DND-41 (cell line): ENCODE data around the gene ELMO2.

Experiments used
- ATAC-seq: fragments of 200-7000 bp; cut with Tn5 transposase; 3 replicates; pipeline ENCODE4 v1.9.1; 2021; ENCODE audit warnings: low read depth; ENCODE audit not compliant: insufficient read depth
- DNase-seq: peaks from one replicate; pipeline ENCODE4 v3.0.0-alpha.2; 2020
- H2AFZ ChIP-seq: 2 replicates; pipeline ENCODE4 v1.6.0; 2012; ENCODE audit warnings: low read depth, low read length
- H3K27ac ChIP-seq: 2 replicates; pipeline ENCODE4 v1.5.1; 2012; ENCODE audit warnings: low read length, inconsistent platforms
- H3K27me3 ChIP-seq: fragments of 200-600 bp; sonication (generic); 2 replicates; pipeline ENCODE4 v1.6.0; 2012; ENCODE audit warnings: low read length, mild to moderate bottlenecking, inconsistent platforms; ENCODE audit not compliant: insufficient read depth, poor library complexity
- H3K36me3 ChIP-seq: 2 replicates; pipeline ENCODE4 v1.5.1; 2012; ENCODE audit warnings: low read length, inconsistent platforms; ENCODE audit not compliant: insufficient read depth
- H3K4me1 ChIP-seq: 2 replicates; pipeline ENCODE4 v1.5.1; 2012; ENCODE audit warnings: mild to moderate bottlenecking, low read length; ENCODE audit not compliant: insufficient read depth
- H3K4me2 ChIP-seq: 2 replicates; pipeline ENCODE4 v1.6.0; 2012; ENCODE audit warnings: mild to moderate bottlenecking, moderate library complexity, low read length, inconsistent platforms; ENCODE audit not compliant: insufficient read depth
- H3K4me3 ChIP-seq, 2 experiments: fragments of 200-600 bp in 1 of 2; shearing (Covaris generic) in 1 of 2; 2 replicates each; pipeline ENCODE4 v1.5.1; 2012 to 2016; ENCODE audit warnings: inconsistent platforms in 2 of 2, low read length in 2 of 2, mild to moderate bottlenecking in 2 of 2, low read depth in 1 of 2, moderate library complexity in 1 of 2
- H3K79me2 ChIP-seq: 2 replicates; pipeline ENCODE4 v1.6.0; 2012; ENCODE audit warnings: low read length, inconsistent platforms; ENCODE audit not compliant: insufficient read depth
- H3K9ac ChIP-seq: 2 replicates; pipeline ENCODE4 v1.6.0; 2012; ENCODE audit warnings: low read depth, mild to moderate bottlenecking, inconsistent platforms, low read length, moderate library complexity
- H3K9me3 ChIP-seq: 2 replicates; pipeline ENCODE4 v1.5.1; 2012; ENCODE audit warnings: low read length, moderate library complexity, mild to moderate bottlenecking, inconsistent platforms; ENCODE audit not compliant: insufficient read depth, severe bottlenecking
- H4K20me1 ChIP-seq: 2 replicates; pipeline ENCODE4 v1.6.0; 2012; ENCODE audit warnings: low read length; ENCODE audit not compliant: insufficient read depth
- EZH2 ChIP-seq: IDR thresholded peaks from 3 replicates; pipeline ENCODE4 v1.6.1; 2012; ENCODE audit warnings: borderline replicate concordance, low read depth, mild to moderate bottlenecking, moderate library complexity, low read length, inconsistent platforms; ENCODE audit not compliant: severe bottlenecking
- TF ChIP-seq, protein P1 (sequence below): IDR thresholded peaks from 2 replicates; pipeline ENCODE4 v1.5.1; 2012; ENCODE audit warnings: borderline replicate concordance, low read length, moderate library complexity, mild to moderate bottlenecking; ENCODE audit not compliant: poor library complexity, severe bottlenecking; ENCODE audit errors: extremely low read depth

ELMO2 gene

DNA sequence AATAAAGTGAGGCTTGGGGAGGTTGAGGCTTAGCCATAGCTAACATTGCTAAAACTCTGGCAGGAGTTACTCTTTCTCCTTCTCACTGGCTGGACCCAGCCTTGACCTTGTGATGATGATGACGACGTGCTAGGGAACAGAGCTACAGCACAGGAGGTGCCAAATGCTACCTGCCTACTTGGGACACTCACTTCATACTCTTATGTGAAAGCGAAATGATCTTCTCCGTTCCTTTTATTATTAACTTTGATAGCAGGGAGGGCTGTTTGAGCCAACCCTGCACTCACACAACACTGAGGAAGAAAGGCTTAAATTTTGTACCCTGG, 1.2 kb upstream of the ELMO2 start:
- no peak overlapping the region for H3K27ac ChIP-seq
- peak overlapping the region; percentile 89 for H3K4me2 ChIP-seq
- TF ChIP-seq EZH2, result no peak
- TF ChIP-seq, protein P1, sequence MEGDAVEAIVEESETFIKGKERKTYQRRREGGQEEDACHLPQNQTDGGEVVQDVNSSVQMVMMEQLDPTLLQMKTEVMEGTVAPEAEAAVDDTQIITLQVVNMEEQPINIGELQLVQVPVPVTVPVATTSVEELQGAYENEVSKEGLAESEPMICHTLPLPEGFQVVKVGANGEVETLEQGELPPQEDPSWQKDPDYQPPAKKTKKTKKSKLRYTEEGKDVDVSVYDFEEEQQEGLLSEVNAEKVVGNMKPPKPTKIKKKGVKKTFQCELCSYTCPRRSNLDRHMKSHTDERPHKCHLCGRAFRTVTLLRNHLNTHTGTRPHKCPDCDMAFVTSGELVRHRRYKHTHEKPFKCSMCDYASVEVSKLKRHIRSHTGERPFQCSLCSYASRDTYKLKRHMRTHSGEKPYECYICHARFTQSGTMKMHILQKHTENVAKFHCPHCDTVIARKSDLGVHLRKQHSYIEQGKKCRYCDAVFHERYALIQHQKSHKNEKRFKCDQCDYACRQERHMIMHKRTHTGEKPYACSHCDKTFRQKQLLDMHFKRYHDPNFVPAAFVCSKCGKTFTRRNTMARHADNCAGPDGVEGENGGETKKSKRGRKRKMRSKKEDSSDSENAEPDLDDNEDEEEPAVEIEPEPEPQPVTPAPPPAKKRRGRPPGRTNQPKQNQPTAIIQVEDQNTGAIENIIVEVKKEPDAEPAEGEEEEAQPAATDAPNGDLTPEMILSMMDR, result no peak
- peaks cover 32% of the 10 kb centered on the region for H4K20me1 ChIP-seq
- H3K4me3 ChIP-seq, result peak overlapping the region in 1 of 2 experiments; percentile 96; a peak in 2 of 4 replicates
- H3K27me3 ChIP-seq, result no peaks in the 10 kb centered on the region
- DNase-seq (no peak), ATAC-seq (no peak)
- peaks cover 8% of the 10 kb centered on the region for H3K36me3 ChIP-seq
- peaks cover 41% of the 10 kb centered on the region for H3K4me1 ChIP-seq
- peak overlapping the region; percentile 9; the same call in 1 of the 2 replicates for H2AFZ ChIP-seq
- peaks cover 36% of the 10 kb centered on the region for H3K79me2 ChIP-seq
- H3K9ac ChIP-seq, result peak overlapping the region; percentile 83; the same call in 1 of the 2 replicates
- H3K9me3 ChIP-seq, result no peaks in the 10 kb centered on the region

DNA sequence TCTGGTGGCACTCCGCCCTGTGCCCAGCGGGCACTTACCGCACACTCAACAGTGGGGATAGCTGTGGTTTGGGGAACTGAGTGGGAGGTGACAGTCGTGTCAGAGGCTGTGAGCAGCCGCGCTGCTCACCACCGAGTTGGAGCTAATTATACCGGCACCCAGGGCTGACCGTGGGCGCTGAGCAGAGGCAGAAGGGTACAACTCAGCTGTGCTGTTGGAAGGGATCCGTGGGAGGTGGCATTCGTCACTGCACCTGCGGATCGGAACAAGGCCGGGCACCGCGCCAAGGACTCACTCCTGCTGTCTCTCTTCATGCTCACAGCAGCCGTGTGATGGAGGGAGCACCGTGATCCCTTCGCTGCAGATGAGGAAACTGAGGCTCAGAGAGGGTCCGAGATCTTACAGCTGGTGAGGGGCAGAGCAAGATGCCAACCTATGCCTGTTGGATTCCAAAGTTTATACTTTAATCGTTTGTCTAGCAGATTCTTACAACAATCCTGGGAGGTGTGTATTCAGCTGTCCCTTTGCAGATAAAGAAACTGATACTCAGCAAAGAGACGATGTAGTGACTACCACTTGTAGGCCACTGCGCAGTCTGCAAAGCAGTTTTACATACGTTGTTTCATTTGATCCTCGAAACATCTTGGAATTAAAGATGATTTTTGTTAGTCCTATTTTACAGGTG, 713 bp upstream of the ELMO2 start:
- H2AFZ ChIP-seq, result peak overlapping the region; percentile 75
- H3K4me1 ChIP-seq, result peaks cover 41% of the 10 kb centered on the region
- H3K27ac ChIP-seq, result peak overlapping the region; percentile 19; the same call in 1 of the 2 replicates

DNA sequence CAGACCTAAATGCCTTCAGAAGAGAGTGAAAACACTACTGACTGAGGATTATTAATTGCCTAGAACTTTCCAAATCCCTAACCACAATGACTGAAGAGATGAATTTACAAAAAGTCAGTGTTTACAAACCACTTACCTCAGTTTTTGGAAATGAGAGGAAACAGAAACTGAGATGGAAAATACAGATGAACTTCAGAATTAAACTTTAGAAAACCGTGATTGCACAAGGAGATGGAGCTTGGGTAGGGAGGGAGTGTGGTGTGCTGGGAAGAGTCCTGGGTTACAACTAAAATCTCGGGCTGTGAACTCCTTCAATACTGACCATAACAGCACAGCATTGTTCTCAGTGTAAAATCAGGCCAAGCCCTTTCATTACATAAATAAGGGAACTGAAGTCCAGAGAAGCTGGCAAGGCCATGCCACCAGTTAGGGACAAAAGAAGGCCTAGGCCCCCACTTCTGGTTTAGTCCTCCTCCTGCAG, 4.0 kb downstream of the ELMO2 start:
- Histone ChIP-seq H3K9ac (peak overlapping the region; percentile 12; the same call in 1 of the 2 replicates), H3K79me2 (peaks cover 80% of the 10 kb centered on the region), H3K4me3 (no peak overlapping the region), H3K27me3 (no peaks in the 10 kb centered on the region), H3K36me3 (peaks cover 20% of the 10 kb centered on the region), H3K4me1 (peaks cover 32% of the 10 kb centered on the region), H3K27ac (no peak overlapping the region), H3K9me3 (no peaks in the 10 kb centered on the region), H4K20me1 (peaks cover 68% of the 10 kb centered on the region), H2AFZ (no peak overlapping the region), H3K4me2 (no peak overlapping the region)
- TF ChIP-seq, protein P1, result no peak
- no peak for TF ChIP-seq EZH2
- ATAC-seq, result no peak
- DNase-seq, result no peak

More for the DNA sequence above, 713 bp upstream of the ELMO2 start:
- H3K4me3 ChIP-seq, result peak overlapping the region; percentile 96 to 97; a peak in 3 of 4 replicates
- H3K9me3 ChIP-seq, result no peaks in the 10 kb centered on the region
- peaks cover 37% of the 10 kb centered on the region for H4K20me1 ChIP-seq
- peak overlapping the region; percentile 89 for H3K4me2 ChIP-seq
- ATAC-seq (peak; percentile 48), DNase-seq (peak; percentile 73)
- peaks cover 41% of the 10 kb centered on the region for H3K79me2 ChIP-seq
- H3K9ac ChIP-seq, result peak overlapping the region; percentile 83
- H3K36me3 ChIP-seq, result peaks cover 8% of the 10 kb centered on the region
- no peaks in the 10 kb centered on the region for H3K27me3 ChIP-seq
- no peak for TF ChIP-seq EZH2
- TF ChIP-seq, protein P1, result no peak
